MV-4-11 (cell line): ENCODE results near the gene HTR2B.
"Not testable (repeated sequence)": the region's sequence is repeated elsewhere in the genome, so short reads cannot be mapped to it uniquely, and the experiment has no call there.

Experiments used
- DNase-seq: peaks from one replicate; lab custom pipeline; 2025; lab: John Stamatoyannopoulos, UW

The HTR2B gene

DNA sequence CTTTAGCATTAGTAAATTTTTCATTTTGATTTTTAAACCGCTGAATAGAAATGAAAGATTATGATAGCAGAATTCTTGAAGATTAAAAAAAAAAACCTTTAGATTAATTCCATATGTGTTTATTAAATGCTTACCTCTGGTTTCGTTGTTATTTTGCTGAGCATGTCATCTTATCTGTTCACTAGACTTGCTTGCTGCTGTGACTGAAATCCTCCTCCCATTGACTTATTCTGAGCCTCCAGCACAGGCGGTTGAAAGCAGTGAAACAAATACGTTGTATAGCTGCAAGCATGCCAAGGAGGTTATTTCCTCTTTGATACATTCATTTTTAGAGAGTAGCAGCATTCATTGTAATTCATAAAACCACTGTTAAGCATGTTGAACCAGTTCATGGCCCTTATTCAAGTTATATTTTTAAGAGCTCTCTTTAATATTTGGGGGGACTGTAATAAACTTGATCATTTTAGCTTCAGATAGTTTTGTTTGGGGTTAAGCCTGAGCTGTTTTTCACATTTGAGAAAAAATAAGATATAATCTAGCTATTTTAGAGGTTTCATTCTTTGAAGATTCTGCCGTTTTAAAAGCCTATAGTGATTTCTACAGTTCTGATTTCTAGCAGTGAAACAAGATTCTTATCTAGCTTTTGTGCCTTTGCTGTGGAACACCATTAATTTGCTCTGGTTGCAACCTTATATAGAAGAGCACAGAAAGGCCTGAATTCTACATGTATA lies at the start of gene HTR2B:
Gene HTR2B, minus strand, starts transcription at position 205 of the 731 bp plus-strand sequence. CDS start 1,278 bp downstream, outside the sequence.
- peak; percentile 33 for DNase-seq

DNA sequence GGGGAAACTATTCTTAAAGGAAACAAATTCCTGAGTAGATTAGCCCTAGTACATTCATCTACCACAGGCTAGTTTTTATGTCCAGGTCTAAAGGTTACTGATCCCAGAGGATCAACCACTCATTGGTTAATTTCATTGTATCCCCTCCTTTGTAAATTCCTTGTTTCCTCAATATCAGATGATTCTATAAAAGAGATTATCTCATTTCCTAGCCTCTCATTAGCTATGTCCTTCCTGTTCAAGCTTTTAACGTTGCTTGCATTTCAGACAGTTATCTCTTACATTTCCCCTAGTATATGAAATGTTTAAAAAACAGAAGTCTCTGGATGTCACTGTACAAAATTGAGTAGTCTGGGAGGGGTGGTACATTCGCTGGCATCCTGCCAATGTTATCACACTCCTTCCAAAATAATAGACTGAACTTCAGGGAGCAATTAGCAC lies 49.4 kb upstream of the HTR2B start:
- DNase-seq, result no peak

DNA sequence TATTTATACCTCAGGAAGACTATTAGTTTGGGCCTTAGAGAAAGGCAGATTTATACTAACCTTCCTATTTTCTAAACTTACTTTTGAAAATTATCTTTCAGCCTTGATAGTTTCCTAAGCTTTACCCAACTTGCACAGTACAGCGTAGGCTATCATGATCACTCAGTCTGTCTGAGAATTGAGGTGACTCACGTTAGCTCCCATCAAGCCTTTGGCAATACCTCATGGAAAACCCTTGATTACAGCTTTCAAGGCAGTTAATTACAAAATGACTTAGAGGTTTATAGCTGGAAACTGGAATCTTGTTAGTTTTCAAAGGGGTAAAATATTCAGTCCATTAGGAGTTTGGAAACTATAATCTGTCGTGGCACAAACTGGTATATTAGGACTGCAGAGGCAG lies 47.2 kb upstream of the HTR2B start:
- DNase-seq, result no peak

DNA sequence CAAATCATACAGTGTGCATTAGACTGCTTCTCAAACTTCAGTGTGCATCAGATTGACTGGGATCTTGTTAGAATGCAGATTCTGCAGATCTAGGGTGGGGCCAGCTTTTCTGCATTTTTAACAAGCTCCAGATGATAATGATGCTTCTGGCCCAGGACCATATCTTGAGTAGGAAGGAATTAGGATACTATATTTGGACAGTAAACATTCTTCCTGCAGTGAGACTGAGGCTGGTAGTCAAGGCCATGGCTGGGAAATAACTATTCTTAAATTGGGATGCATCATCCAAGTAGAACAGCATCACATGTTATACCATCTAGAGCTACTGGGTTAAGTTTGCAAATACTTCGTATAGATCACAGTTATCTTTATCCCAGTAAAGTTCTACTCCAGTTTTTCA lies 45.2 kb upstream of the HTR2B start:
- no peak for DNase-seq

DNA sequence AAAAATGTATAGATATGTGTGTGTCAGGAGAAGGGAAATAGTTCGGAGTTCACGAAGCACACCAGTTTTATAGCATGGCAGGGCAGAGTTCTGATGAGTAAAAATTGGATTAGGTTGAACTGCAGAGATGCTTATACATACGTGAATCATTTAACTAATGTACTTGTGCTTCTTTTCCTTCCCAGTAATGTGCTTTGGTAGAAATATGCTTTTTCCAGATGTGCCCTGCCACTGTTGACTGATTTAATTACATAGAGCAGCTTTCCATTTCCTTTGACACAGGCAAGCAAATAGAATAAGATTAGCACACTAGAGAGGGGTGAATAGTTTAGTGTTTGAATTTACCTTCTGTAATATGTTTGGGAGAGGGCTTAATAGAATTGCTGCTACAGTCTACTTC lies 44.6 kb upstream of the HTR2B start:
- DNase-seq, result no peak

DNA sequence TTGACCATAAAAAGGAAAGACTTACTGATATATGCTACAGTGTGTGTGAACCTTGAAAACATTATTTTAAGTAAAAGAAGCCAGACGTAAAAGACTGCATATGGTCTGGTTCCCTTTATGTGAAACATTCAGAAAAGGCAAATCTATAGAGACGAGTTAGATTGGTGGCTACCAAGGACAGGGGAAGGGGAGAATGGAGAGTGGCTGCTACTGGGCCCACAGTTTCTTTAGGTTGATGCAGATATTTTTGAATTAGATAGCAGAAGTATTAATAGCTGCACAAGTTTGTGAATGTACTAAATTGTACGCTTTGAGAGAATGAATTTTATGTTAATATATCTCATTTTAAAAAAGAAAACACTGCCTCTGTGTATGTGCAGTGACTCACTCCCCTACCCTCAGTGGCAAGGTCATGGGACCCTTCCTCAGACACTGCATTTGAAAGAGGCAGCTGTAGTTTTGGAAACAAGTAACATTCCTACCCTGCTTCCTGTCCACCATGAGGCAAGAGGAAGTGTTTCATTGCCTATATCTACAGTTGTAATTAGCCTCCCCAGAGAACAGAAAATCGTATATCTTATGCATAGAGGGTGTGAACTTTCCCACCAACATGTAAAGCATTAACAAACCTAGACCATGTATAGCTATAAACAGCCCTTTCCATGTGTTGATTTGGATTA lies 43.8 kb upstream of the HTR2B start:
- DNase-seq, result peak; percentile 64

DNA sequence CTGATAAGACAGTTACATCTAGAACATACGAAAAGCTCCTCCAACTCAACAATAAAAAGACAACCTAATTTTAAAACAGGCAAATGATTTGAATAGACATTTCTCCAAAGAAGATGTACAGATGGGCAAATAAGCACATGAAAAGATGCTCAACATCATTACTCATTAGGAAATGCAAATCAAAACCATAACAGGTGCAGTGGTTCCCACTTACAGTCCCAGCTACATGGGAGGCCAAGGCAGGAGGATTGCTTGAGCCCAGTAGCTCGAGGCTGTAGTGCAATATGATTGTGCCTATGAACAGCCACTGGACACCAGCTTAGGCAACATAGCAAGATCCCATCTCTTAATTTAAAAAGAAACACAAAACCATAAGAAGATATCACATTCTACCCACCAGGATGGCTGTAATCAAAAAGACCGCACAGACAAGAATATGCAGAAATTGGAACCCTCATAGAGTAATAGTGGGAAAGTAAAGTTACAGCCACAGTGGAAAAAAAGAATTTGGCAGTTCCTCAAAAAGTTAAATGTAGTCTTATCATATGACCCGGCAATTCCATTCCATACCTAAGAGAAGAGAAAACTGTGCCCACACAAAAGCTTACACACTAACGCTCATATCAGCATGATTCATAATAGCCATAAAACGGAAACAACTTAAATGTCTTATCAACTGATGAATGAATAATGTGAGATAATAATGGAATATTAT lies 43.1 kb upstream of the HTR2B start:
- peak; percentile 29 for DNase-seq

DNA sequence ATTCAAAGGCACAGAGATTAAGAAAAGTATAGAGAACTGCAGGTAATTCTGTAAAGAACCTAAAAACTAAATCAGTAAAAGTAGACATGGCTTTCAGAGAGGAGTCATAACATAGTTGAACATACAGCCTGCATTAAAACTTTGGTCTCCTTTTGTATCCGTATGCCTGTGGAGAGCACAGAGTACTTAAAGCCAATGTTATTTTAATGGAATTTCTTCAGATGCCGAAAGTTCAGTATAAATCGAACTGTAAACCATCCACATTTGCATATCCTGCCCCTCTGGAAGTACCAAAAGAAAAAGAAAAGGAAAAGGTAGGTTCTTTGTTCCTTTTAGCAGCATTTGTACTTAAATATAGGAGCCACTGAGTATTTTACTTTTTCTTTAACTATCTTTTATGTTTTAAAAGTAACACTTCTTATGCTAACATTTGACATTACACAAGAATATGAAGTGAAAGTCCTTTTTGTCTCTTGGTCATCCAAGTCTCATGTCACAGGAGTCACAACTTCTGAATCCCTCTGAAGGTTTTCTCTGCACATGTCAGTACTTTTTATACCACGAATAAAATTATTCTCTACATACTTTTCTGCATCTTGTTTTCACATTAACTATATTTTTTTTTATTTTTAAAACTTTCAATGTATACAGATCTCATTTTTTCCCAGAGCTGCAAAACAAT lies 38.7 kb upstream of the HTR2B start:
- DNase-seq, result no peak

DNA sequence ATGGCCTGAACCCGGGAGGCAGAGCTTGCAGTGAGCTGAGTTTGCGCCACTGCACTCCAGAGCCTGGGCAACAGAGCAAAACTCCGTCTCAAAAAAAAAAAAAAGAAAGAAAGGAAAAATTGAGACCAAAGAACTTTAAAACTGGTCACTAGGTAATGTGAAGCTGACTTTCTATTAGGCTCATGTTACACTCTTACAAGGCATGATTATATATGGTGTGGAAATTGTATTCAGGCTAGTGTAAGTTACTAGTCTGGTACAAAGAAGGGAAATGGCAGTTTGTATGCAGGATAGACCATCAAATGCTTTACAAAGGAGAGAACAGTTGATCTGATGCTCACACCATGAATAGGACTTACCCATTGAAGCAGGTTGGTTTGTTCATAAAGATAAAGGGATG lies 38.2 kb upstream of the HTR2B start:
- DNase-seq, result no peak

DNA sequence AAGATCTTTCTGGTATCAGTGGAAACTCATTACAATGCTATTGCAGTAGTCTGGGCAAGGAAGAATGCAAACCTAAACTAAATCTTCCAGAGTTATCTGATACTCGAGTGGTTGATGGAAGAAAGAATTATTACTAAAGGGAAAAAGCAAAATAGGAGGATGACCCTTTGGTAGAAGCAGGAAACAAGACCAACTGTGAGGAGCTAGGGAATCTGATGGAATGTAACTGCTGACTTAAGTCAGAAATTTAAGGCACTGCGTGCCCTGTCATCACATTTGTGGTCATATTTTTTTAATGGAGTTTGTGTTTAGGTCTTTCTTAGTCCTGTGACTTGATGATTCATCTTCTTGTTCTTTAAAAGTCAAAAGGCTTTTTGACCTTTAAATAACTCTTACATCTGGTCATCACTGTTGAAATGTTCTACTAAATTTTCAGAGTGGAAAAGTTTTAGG lies 37.1 kb upstream of the HTR2B start:
- DNase-seq, result peak; percentile 75

DNA sequence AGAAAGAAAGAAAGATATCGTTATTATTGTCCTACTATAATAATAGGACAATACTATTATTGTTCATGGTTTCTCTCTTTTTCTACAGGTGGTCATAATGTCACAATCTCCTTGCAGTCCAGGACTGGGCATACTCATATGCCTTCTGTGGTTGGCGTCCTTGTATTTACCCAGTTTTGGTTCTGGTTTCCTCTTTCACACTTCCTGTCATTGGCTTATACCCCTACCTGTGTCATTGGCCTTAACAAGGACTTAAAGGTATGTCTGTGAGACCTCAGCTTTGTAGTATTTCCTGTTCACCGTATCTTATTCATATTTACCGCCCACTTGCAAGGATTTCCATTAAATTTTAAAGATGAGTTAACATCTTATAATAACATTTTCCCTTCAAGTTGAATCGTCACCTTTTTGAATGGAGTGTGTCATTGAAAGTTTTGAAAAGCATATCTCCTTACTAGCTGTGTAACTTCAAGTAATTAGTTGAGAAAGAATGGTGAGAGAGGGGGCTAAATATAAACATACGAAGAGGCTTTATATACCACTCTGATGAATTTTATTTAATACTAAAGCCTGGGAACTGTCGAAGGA lies 36.5 kb upstream of the HTR2B start:
- peak; percentile 39 for DNase-seq

DNA sequence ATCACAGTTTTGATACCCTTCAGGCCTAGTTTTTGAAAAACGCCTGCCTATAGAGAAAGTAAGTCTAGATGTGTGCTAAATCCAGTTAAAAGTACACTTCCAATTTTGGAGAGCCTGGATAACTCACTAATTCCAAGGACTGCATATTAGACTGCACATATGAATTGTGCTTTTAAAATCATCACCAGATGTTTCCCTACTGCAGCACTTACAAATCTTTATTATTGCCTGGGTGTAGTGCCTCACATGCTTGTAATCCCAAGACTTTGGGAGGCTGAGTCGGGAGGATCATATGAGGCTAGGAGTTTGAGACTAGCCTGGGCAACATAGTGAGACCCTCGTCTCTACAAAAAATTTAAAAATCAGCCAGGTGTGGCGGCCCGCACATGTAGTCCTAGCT lies 35.9 kb upstream of the HTR2B start:
- DNase-seq, result no peak

DNA sequence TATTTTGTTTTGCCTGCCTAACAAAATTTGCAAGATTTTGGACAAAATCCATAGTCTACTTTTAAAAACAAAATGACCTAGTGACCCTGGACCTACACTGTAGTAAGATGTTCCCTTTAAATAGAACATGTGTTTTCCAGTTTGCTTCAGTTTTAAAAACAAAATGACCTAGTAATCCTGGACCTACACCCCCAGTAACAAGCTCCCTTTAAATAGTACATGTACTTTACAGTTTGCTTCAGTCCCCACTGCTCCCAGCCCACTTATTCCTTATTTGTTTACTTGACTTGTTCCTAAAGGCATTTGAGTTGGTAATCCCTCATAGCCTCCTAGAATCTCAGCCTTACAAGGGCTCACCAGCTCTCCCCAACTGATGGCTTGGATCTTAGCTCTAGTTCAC lies 34.5 kb upstream of the HTR2B start:
- no peak for DNase-seq

DNA sequence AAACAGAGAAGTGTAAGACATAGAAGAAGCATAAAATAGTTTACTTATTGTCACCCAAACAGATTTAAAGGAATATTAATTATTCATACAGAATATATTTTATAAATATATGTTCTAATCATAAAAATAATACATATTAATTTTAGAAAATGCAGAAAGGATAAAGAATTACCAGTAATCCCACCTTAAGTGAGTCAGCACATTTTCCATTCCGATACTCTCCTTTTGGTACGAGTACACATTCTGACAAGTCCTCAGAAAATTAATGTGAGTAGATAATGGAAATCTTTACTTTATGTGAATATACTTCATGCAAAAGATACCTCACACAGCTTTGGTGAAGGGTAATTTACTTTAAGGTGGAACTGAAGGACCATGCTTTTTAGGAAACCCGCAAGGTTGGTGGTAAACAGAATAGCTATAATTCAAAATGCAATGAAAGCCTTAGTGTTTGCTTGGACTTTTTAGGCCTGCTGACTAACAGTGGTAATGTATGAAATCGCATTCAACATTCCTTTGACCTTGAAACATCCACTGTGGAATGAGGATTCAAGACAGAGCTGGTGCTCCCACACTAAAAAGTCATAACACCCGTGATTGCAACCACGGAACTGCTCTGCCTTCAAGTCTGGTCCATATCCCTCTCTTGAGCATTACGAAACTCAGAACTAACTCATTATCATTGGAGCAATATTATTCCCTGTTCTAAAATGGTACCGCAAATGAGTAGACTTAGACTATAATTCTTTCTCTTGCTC lies 28.1 kb upstream of the HTR2B start:
- no peak for DNase-seq

DNA sequence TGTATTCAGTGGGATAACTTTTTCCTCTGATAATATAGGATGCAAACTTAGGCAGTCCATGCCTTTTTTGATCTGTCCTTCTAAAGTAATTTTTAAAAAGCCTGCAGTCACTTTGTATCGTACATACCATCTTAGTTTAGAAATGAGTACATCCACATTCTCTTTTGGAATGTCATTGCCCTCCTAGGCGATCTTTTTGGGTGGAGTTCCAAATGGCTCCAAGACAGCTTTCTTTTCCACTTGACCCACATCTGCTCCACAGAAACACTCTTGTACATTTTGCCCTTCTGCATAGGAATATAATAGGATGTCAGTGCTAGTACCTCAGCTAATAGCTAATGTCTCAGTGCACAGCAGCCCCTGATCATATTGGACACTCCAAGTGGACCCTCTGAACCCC lies 21.8 kb upstream of the HTR2B start:
- no peak for DNase-seq

DNA sequence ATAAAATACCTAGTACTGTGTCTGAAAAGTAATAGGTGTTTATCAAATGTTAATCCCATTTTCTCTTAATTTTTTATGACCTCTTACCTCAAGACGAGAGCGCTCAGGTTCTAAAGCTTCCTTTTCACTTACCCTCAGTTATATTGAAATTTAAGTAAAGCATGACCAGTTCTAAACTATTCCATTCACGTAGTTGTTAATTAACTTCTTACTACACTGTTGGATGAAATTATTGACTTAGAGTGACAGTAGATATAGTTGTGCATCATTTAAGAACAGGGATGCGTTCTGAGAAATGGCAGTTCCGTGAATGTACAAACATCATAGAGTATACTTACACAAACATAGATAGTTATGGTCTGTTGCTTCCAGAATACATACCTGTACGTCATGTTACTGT lies 20.1 kb upstream of the HTR2B start:
- no peak for DNase-seq

DNA sequence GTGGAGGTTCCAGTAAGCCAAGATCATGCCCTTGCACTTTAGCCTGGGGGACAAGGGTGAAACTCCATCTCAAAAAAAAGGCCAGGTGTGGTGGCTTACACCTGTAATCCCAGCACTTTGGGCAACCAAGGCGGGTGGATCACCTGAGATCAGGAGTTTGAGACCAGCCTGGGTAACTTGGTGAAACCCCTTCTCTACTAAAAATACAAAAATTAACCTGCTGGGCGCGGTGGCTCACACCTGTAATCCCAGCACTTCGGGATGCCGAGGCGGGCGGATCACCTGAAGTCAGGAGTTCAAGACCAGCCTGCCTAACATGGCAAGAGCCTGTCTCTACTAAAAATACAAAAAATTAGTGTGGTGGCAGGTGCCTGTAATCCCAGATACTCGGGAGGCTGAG lies 16.0 kb upstream of the HTR2B start:
- not testable (repeated sequence) for DNase-seq

DNA sequence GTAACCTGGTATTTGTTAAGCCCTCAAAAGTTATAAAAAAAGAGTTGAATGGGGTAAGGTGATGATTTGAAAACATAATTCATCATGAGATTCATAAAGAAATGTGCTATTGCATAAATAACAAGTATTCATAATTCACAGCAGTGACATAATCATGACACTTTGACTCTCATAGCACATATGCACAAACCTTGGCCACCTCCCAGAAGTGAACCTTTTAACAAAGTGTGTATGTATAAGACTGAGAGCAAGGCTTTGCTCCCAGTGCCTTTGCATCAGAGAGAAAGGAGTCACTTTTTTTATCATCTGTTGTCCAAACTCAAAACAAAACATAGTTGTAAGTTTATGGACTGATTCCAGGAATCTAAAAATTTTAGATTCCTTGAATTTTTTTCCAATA lies 15.0 kb upstream of the HTR2B start:
- DNase-seq, result no peak

DNA sequence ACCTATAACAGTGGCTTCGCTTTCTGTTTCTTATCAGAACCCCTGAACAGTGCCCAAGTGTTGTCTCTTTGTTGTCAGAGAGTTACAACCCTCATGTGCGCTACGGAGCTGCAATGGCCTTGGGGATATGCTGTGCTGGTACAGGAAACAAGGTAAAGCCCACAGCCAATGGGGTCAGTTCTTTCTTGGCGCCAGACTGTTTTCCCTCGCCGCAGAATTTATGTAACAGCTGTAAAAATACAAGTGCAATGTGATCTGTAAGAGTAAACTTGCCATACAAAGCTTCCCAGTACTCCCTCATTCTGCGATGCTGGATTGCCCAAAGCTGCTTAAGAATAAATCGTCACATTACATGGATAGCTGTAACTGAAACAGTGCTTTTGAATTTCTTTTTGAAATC lies 13.9 kb upstream of the HTR2B start:
- no peak for DNase-seq

DNA sequence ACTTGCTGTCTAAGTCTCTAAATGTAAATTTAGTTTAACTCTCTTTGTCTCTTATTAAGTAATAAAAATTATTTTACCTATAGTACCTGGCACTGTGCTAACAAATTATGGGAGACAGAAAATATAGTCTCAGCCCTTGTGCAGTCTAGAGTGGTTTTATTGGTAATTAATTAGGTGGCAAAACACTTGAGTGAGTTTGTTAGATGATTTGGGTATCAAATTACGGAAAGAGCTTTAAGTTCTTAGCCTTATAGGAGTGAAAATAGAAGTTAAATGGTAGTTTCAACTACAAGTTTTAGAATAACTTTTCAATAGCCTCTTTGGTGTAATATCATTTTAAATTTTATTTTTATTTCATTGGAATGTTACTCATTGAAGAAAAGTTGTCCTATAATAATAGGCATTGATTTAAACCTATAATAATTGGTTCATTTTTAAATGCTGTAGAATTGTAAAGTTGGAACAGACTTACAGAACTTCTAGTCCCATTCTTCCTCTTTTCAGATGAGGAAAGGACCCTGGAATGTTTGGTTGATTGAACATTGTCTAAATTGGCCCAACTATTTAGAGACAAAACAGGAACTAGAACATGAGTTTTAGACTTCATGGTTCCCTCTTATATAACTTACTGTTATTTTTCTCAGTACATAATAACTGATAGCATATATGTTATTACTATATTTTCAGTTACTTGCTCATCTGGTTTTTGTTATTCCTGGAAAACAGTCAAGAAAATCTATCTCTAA lies 10.2 kb upstream of the HTR2B start:
- peak; percentile 73 for DNase-seq
